BLaER1 treated with 17β-estradiol and CSF1 and Interleukin-3, amounts not matched to agents 10 nM and 100 nM (cell line): ENCODE data around the gene LRG1.

Source experiments
- H3K27ac ChIP-seq, 11 experiments: shearing (Covaris generic); formaldehyde crosslinking; 2 replicates each; pipeline ENCODE4 v1.8.1; 2022
- H3K27me3 ChIP-seq, 11 experiments: shearing (Covaris generic); formaldehyde crosslinking; 2 replicates each; pipeline ENCODE4 v1.8.1; 2022
- H3K36me3 ChIP-seq, 11 experiments: shearing (Covaris generic); formaldehyde crosslinking; 2 replicates each; pipeline ENCODE4 v1.8.1; 2022
- H3K4me1 ChIP-seq, 10 experiments: shearing (Covaris generic); formaldehyde crosslinking; 2 replicates each; pipeline ENCODE4 v1.8.1; 2022
- H3K4me2 ChIP-seq, 11 experiments: shearing (Covaris generic); formaldehyde crosslinking; 2 replicates each; pipeline ENCODE4 v1.8.1; 2022
- H3K4me3 ChIP-seq, 10 experiments: shearing (Covaris generic); formaldehyde crosslinking; 2 replicates each; pipeline ENCODE4 v1.8.1; 2022
- H3K9ac ChIP-seq, 11 experiments: shearing (Covaris generic); formaldehyde crosslinking; 2 replicates each; pipeline ENCODE4 v1.8.1; 2022
- H3K9me3 ChIP-seq, 11 experiments: shearing (Covaris generic); formaldehyde crosslinking; replicated peaks in 1 of 11; 2 replicates each; pipeline ENCODE4 v1.8.1; 2022
- H4K20me1 ChIP-seq, 11 experiments: shearing (Covaris generic); formaldehyde crosslinking; 2 replicates each; pipeline ENCODE4 v1.8.1; 2022
- Cebpa-rat ChIP-seq, 11 experiments: shearing (Covaris generic); IDR thresholded peaks; 2 replicates each; pipeline ENCODE4 v1.8.1; 2022

LRG1 gene

DNA sequence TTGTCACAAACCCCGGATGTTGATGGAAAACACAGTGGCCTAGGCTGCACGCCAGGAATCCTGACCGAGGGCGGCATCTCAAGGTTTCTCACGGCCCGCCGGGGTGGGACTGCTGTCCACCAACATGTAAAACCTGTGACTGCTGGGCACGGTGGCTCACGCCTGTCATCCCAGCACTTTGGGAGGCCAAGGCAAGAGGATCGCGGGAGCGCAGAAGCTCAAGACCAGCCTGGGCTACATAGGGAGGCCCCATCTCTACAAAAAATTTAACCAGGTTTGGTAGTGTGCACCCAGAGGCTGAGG lies 32.7 kb downstream of the LRG1 start:
- H3K4me2 ChIP-seq = peak overlapping the region in 7 of 11 experiments; percentile 75 to 92 (median 78); a peak in 14 of 22 replicates
- H4K20me1 ChIP-seq = peaks cover 0 to 31% (median 20%) of the 10 kb centered on the region in 11 experiments; a peak in 17 of 22 replicates
- H3K9ac ChIP-seq = peak overlapping the region in 3 of 11 experiments; percentile 16 to 60 (median 47); a peak in 6 of 22 replicates

GRCh38 chr19:4506449-4507149 lies 33.2 kb downstream of the LRG1 start:
- Histone ChIP-seq H3K9me3 (no peaks in the 10 kb centered on the region; a peak in 1 of 22 replicates), H3K27me3 (no peaks in the 10 kb centered on the region), H3K36me3 (peaks cover 9 to 42% (median 20%) of the 10 kb centered on the region in 11 experiments; a peak in 21 of 22 replicates), H3K27ac (peak overlapping the region in 7 of 11 experiments; percentile 13 to 79 (median 52); a peak in 13 of 22 replicates), H3K9ac (peak overlapping the region in 7 of 11 experiments; percentile 2 to 60 (median 37); a peak in 9 of 22 replicates), H3K4me3 (no peak overlapping the region), H4K20me1 (peaks cover 0 to 36% (median 21%) of the 10 kb centered on the region in 11 experiments; a peak in 18 of 22 replicates), H3K4me2 (peak overlapping the region in 9 of 11 experiments; percentile 19 to 92 (median 77); a peak in 16 of 22 replicates), H3K4me1 (peaks cover 37 to 75% (median 53%) of the 10 kb centered on the region in 10 experiments)
- no peak for TF ChIP-seq Cebpa-rat (IDR thresholded peaks at IDR 0.05)

More for the DNA sequence above, 32.7 kb downstream of the LRG1 start:
- Histone ChIP-seq H3K9me3 (no peaks in the 10 kb centered on the region; a peak in 1 of 22 replicates), H3K36me3 (peaks cover 4 to 37% (median 15%) of the 10 kb centered on the region in 11 experiments; a peak in 21 of 22 replicates), H3K4me1 (peaks cover 32 to 70% (median 48%) of the 10 kb centered on the region in 10 experiments), H3K4me3 (no peak overlapping the region), H3K27ac (peak overlapping the region in 6 of 11 experiments; percentile 13 to 79 (median 52); a peak in 10 of 22 replicates), H3K27me3 (no peaks in the 10 kb centered on the region)
- TF ChIP-seq Cebpa-rat (IDR thresholded peaks at IDR 0.05) = no peak

DNA sequence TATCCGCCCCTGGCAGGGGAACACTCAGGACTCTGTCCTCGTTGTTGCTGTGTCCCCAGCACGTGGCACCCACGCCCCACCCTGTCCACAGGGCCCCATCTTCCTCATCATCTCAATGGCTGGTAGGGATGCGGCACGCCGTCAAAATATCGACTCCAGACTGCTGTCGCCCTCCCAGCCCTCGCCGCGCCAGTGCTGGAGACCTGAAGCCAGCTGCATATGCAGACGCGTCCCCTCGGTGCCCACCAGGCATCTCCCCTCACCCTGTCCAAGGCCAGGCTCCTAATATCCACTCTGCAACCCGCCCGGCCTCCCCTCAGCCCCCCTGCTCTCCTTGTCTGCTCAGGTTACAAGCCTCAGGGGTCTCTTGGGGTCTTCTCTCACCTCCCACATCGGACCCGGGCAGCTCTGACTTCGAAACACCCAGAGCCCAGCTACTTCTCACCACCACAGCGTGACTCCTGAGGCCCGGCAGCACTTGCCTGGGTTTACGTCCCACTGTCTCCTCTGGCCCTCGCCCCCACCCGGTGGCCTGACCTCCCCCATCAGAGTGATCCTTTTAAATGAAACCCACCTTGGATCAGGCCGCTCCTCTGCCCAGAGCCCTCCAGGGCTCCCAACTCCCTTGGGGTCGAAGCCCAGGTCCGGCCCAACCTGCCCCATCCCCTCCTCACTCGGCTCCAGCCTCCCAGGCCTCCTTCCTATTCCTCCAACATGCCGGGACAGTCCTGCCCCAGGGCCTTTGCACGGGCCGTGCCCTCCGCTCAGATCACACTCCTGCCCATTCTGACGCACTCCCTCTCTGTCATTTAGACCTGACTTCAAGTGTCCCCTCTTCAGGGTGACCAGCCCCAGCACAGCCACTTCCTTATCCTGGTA lies 34.0 kb downstream of the LRG1 start:
- no peak for TF ChIP-seq Cebpa-rat (IDR thresholded peaks at IDR 0.05)
- Histone ChIP-seq H3K9me3 (no peaks in the 10 kb centered on the region; a peak in 1 of 22 replicates), H3K4me2 (peak overlapping the region in 8 of 11 experiments; percentile 60 to 92 (median 79); a peak in 16 of 22 replicates), H3K36me3 (peaks cover 16 to 50% (median 28%) of the 10 kb centered on the region in 11 experiments; a peak in 21 of 22 replicates), H4K20me1 (peaks cover 0 to 44% (median 26%) of the 10 kb centered on the region in 11 experiments; a peak in 18 of 22 replicates), H3K4me1 (peaks cover 45 to 80% (median 59%) of the 10 kb centered on the region in 10 experiments), H3K27ac (peak overlapping the region in 8 of 11 experiments; percentile 6 to 79 (median 47); a peak in 11 of 22 replicates), H3K9ac (0 out of 22 replicates have a peak overlapping the region, but pooled peaks of 3 of the 11 experiments have one; percentile 8 to 74 (median 15)), H3K27me3 (no peaks in the 10 kb centered on the region), H3K4me3 (no peak overlapping the region)

GRCh38 chr19:4504891-4505569 lies 34.8 kb downstream of the LRG1 start:
- H3K4me2 ChIP-seq = peak overlapping the region; percentile 32 to 96 (median 88); a peak in 21 of 22 replicates
- no peak for TF ChIP-seq Cebpa-rat (IDR thresholded peaks at IDR 0.05)
- no peaks in the 10 kb centered on the region; a peak in 1 of 22 replicates for H3K9me3 ChIP-seq
- no peak overlapping the region for H3K4me3 ChIP-seq
- no peaks in the 10 kb centered on the region for H3K27me3 ChIP-seq
- H3K4me1 ChIP-seq = peaks cover 45 to 77% (median 59%) of the 10 kb centered on the region in 10 experiments
- H4K20me1 ChIP-seq = peaks cover 0 to 50% (median 26%) of the 10 kb centered on the region in 11 experiments; a peak in 18 of 22 replicates
- peak overlapping the region in 6 of 11 experiments; percentile 26 to 75 (median 68); a peak in 8 of 22 replicates for H3K9ac ChIP-seq
- peak overlapping the region in 6 of 11 experiments; percentile 7 to 79 (median 58); a peak in 11 of 22 replicates for H3K27ac ChIP-seq
- peaks cover 19 to 58% (median 32%) of the 10 kb centered on the region in 11 experiments; a peak in 21 of 22 replicates for H3K36me3 ChIP-seq

GRCh38 chr19:4504297-4504701 lies 35.5 kb downstream of the LRG1 start:
- peak overlapping the region; percentile 32 to 96 (median 88); a peak in 21 of 22 replicates for H3K4me2 ChIP-seq
- peaks cover 21 to 62% (median 36%) of the 10 kb centered on the region in 11 experiments; a peak in 21 of 22 replicates for H3K36me3 ChIP-seq
- H3K4me1 ChIP-seq = peaks cover 45 to 70% (median 59%) of the 10 kb centered on the region in 10 experiments

DNA sequence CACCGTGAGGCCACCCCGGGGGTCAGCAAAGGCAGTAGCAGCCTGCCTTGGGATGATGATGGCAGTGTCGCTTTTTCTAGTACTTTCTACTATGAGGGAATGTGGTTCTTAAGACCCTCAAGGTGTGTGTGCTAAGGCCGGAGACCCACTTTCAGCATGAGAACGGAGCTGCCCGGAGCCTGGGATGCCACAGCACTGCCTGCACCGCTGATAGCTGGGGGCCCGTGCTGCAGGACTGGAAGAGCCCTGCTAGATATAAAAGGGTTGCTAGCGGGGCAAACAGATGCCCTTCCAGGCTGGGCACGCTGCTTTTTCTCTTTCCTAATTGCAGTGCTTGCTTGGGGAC lies 36.0 kb downstream of the LRG1 start:
- H3K4me3 ChIP-seq = peak overlapping the region in 2 of 10 experiments; percentile 4 to 32; a peak in 1 of 20 replicates
- TF ChIP-seq Cebpa-rat (IDR thresholded peaks at IDR 0.05) = no peak
- no peaks in the 10 kb centered on the region for H3K27me3 ChIP-seq
- peaks cover 22 to 67% (median 37%) of the 10 kb centered on the region in 11 experiments for H3K36me3 ChIP-seq
- H3K9me3 ChIP-seq = no peaks in the 10 kb centered on the region; a peak in 1 of 22 replicates
- peaks cover 45 to 70% (median 59%) of the 10 kb centered on the region in 10 experiments for H3K4me1 ChIP-seq
- H4K20me1 ChIP-seq = peaks cover 0 to 54% (median 26%) of the 10 kb centered on the region in 11 experiments; a peak in 18 of 22 replicates
- H3K4me2 ChIP-seq = peak overlapping the region; percentile 32 to 96 (median 88); a peak in 21 of 22 replicates
- peak overlapping the region in 9 of 11 experiments; percentile 1 to 75 (median 62); a peak in 14 of 22 replicates for H3K9ac ChIP-seq
- H3K27ac ChIP-seq = peak overlapping the region in 8 of 11 experiments; percentile 39 to 79 (median 60); a peak in 13 of 22 replicates

More at GRCh38 chr19:4504297-4504701, 35.5 kb downstream of the LRG1 start:
- Histone ChIP-seq H3K9ac (peak overlapping the region in 8 of 11 experiments; percentile 26 to 75 (median 64); a peak in 11 of 22 replicates), H3K4me3 (no peak overlapping the region), H3K27me3 (no peaks in the 10 kb centered on the region), H4K20me1 (peaks cover 0 to 54% (median 26%) of the 10 kb centered on the region in 11 experiments; a peak in 18 of 22 replicates), H3K27ac (peak overlapping the region in 8 of 11 experiments; percentile 39 to 79 (median 60); a peak in 12 of 22 replicates), H3K9me3 (no peaks in the 10 kb centered on the region; a peak in 1 of 22 replicates)
- TF ChIP-seq Cebpa-rat (IDR thresholded peaks at IDR 0.05) = no peak

DNA sequence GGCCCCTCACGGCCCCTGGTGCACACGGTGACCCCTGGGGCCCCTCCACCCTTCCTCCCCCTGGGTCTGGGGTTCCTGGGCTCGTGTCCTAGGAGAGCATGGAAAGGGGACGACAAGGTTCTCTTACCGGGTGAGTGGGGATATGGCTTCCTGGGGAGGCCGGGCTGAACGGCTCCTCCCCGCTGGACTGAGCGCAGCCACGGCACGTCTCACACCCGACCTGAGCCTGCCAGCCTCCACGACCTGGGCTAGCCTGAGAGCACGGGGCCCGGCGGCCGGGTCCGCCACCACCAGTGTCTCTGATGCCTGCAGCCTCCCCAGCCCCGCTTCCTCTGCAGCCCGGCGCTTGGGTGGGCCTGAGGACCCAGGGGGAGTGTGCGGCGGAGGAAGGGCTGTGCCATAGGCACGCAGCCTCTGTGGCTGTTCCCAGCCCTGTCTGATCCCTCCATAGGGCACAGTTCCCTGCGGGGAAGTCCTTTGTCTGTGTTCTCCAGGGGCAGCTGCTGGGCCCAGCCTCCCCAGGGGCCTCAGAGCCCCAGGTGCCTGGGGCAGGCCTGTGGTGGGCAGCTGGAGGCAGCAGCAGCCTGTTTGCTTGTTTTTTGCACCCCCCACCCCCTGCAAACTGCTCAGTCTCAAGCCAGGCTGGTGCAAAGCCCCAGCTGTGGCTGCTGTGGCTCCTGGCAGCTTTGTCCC lies 36.6 kb downstream of the LRG1 start:
- Histone ChIP-seq H3K4me3 (peak overlapping the region in 6 of 10 experiments; percentile 4 to 45 (median 32); a peak in 9 of 20 replicates), H3K9me3 (no peaks in the 10 kb centered on the region), H3K9ac (peak overlapping the region in 9 of 11 experiments; percentile 1 to 75 (median 62); a peak in 17 of 22 replicates), H4K20me1 (peaks cover 0 to 54% (median 26%) of the 10 kb centered on the region in 11 experiments; a peak in 18 of 22 replicates), H3K4me1 (peaks cover 45 to 70% (median 59%) of the 10 kb centered on the region in 10 experiments), H3K4me2 (peak overlapping the region; percentile 46 to 96 (median 88); a peak in 21 of 22 replicates), H3K27ac (peak overlapping the region in 8 of 11 experiments; percentile 39 to 79 (median 60); a peak in 16 of 22 replicates), H3K27me3 (no peaks in the 10 kb centered on the region), H3K36me3 (peaks cover 27 to 72% (median 42%) of the 10 kb centered on the region in 11 experiments)
- TF ChIP-seq Cebpa-rat (IDR thresholded peaks at IDR 0.05) = no peak
